Measurements from ENCODE around the gene SMIM15. TPM values are rescaled to one million over a fixed set of nuclear protein-coding genes. Genes with fewer than 3 reads are reported as not detected.

The SMIM15 gene
- total RNA-seq, 2 experiments from 2014 or later, result 45.8 to 48.1 TPM

DNA sequence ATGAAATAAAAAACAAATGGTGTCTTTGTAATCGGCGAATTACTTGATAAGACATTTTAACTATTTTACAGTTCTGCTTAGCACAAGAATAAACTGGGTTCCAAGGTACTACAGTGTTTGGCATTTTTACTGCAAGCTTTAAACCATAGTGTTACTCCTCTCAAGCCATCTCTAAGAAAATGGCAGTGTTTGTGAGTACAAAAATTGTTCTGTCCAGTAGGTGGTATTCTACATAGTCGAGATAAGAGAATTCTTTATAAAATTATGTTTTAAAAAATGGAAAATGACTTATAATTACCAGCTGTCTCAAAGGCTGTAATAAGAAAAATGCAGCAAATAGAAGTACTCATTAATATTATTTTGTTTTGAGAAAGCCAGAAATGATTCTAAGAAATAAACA, 3.2 kb downstream of the SMIM15 start:
- Mint-ChIP-seq H3K4me3 (no peak overlapping the region), H3K9me3 (peaks cover 14% of the 10 kb centered on the region), H3K4me1 (ENCODE audit: low read depth) (peaks cover 36% of the 10 kb centered on the region), H3K36me3 (ENCODE audit: low read depth) (peaks cover 64% of the 10 kb centered on the region), H3K27me3 (ENCODE audit: low read depth) (no peaks in the 10 kb centered on the region), H3K27ac (no peak overlapping the region)
- no peak for DNase-seq
- intact Hi-C loops (cut with micrococcal nuclease), result no loop called here
- CTCF ChIA-PET, result interaction anchor here (0.6 kb wide), 1 partner anchor 884 kb away, joined by 5 read pairs; no protein-coding TSS in a partner anchor

DNA sequence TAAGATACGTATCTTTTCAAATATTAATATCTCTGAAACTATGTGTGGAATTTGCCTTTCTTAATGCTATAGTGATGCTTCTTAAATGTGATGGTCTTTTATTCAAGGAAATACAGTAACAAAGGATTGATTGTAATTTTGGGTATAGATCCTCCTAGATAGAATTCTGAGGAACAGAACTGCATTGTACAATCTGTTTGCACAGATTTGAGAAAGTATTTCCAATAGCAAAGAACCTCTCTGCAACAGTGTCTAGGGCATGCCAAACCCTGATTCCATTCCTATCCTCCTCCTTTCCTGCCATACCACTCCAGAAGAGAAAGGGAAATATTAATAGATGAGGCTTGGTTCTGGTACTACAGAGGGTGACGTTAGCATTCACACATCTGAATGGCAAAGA, 10.4 kb downstream of the SMIM15 start:
- peaks cover 36% of the 10 kb centered on the region for H3K9me3 Mint-ChIP-seq
- intact Hi-C loops (cut with micrococcal nuclease), result no loop called here
- H3K4me1 Mint-ChIP-seq (ENCODE audit: low read depth), result peaks cover 2% of the 10 kb centered on the region
- CTCF ChIA-PET, result no interaction called here
- H3K27me3 Mint-ChIP-seq (ENCODE audit: low read depth), result no peaks in the 10 kb centered on the region
- H3K36me3 Mint-ChIP-seq (ENCODE audit: low read depth), result peaks cover 44% of the 10 kb centered on the region
- no peak overlapping the region for H3K27ac Mint-ChIP-seq
- DNase-seq, result no peak
- no peak overlapping the region for H3K4me3 Mint-ChIP-seq

GRCh38 chr5:61148515-61148914, 13.8 kb downstream of the SMIM15 start:
- Mint-ChIP-seq H3K4me1 (ENCODE audit: low read depth) (peaks cover 2% of the 10 kb centered on the region), H3K36me3 (ENCODE audit: low read depth) (peaks cover 27% of the 10 kb centered on the region), H3K4me3 (no peak overlapping the region), H3K9me3 (peaks cover 27% of the 10 kb centered on the region), H3K27me3 (ENCODE audit: low read depth) (no peaks in the 10 kb centered on the region), H3K27ac (no peak overlapping the region)
- CTCF ChIA-PET, result interaction anchor here (1.4 kb wide), 1 partner anchor 10 kb away, joined by 3 read pairs; no protein-coding TSS in a partner anchor
- intact Hi-C loops (cut with micrococcal nuclease), result no loop called here
- DNase-seq, result no peak

DNA sequence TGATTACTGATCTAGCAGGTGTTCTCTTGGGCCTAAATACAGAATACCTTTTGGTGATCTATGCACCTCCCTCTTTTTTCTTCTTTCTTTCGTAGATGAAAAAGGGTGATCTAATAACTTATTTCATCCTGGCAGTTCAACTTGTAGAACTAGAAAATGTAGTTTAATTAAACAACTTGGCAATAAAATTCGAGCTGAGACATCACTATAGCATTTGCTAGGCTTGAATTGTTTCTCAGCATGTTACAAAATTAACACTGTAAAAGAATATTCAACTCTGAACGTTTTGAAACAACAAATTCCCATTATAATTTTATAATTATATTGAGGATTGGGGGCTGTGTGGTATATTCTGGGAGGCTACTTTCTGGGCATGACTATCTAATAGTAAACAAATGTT, 19.5 kb downstream of the SMIM15 start:
- CTCF ChIA-PET, result no interaction called here
- H3K27me3 Mint-ChIP-seq (ENCODE audit: low read depth), result no peaks in the 10 kb centered on the region

GRCh38 chr5:61142391-61142790, 19.9 kb downstream of the SMIM15 start:
- DNase-seq, result no peak
- intact Hi-C loops (cut with micrococcal nuclease), result no loop called here
- H3K27ac Mint-ChIP-seq, result no peak overlapping the region
- H3K27me3 Mint-ChIP-seq (ENCODE audit: low read depth), result no peaks in the 10 kb centered on the region
- H3K9me3 Mint-ChIP-seq, result peaks cover 8% of the 10 kb centered on the region
- CTCF ChIA-PET, result no interaction called here
- H3K36me3 Mint-ChIP-seq (ENCODE audit: low read depth), result peaks cover 10% of the 10 kb centered on the region
- H3K4me1 Mint-ChIP-seq (ENCODE audit: low read depth), result no peaks in the 10 kb centered on the region
- no peak overlapping the region for H3K4me3 Mint-ChIP-seq

More for the DNA sequence above, 19.5 kb downstream of the SMIM15 start:
- Mint-ChIP-seq H3K4me1 (ENCODE audit: low read depth) (no peaks in the 10 kb centered on the region), H3K27ac (no peak overlapping the region), H3K4me3 (no peak overlapping the region), H3K36me3 (ENCODE audit: low read depth) (peaks cover 10% of the 10 kb centered on the region), H3K9me3 (peaks cover 10% of the 10 kb centered on the region)
- no peak for DNase-seq
- intact Hi-C loops (cut with micrococcal nuclease), result no loop called here

DNA sequence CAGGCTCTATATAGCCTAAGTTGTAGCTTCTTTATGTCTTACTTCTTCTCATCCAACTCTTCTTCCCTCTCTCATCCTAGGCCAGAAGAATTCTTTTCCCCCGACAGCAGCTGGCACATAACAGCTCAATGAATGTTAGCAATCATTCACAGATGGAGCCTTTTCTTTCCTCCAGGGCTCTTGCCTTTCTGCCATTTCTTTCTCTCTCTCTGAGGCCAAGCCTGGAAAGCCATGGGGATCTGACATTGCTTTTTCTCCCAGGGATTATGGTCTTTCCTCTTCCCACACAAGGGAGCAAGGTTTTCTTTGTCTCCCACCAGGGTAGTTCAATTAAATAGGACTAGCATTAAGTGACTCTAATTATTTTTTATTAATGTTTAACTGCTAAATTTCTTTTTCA, 20.5 kb downstream of the SMIM15 start:
- no peaks in the 10 kb centered on the region for H3K4me1 Mint-ChIP-seq (ENCODE audit: low read depth)

GRCh38 chr5:61139931-61140330, 22.3 kb downstream of the SMIM15 start:
- Mint-ChIP-seq H3K9me3 (no peaks in the 10 kb centered on the region), H3K4me1 (ENCODE audit: low read depth) (no peaks in the 10 kb centered on the region), H3K27me3 (ENCODE audit: low read depth) (no peaks in the 10 kb centered on the region), H3K36me3 (ENCODE audit: low read depth) (peaks cover 6% of the 10 kb centered on the region), H3K27ac (no peak overlapping the region), H3K4me3 (no peak overlapping the region)
- CTCF ChIA-PET, result no interaction called here
- intact Hi-C loops (cut with micrococcal nuclease), result no loop called here
- no peak for DNase-seq

More for the DNA sequence above, 20.5 kb downstream of the SMIM15 start:
- Mint-ChIP-seq H3K27ac (no peak overlapping the region), H3K4me3 (no peak overlapping the region), H3K27me3 (ENCODE audit: low read depth) (no peaks in the 10 kb centered on the region), H3K9me3 (peaks cover 8% of the 10 kb centered on the region), H3K36me3 (ENCODE audit: low read depth) (peaks cover 8% of the 10 kb centered on the region)
- DNase-seq, result no peak
- CTCF ChIA-PET, result no interaction called here
- intact Hi-C loops (cut with micrococcal nuclease), result no loop called here

- H3K4me1 Mint-ChIP-seq (ENCODE audit: low read depth), result no peaks in the 10 kb centered on the region
- H3K36me3 Mint-ChIP-seq (ENCODE audit: low read depth), result peaks cover 2% of the 10 kb centered on the region
- CTCF ChIA-PET, result no interaction called here
- intact Hi-C loops (cut with micrococcal nuclease), result no loop called here
- DNase-seq, result no peak
- H3K9me3 Mint-ChIP-seq, result no peaks in the 10 kb centered on the region
- no peak overlapping the region for H3K27ac Mint-ChIP-seq
- H3K27me3 Mint-ChIP-seq (ENCODE audit: low read depth), result no peaks in the 10 kb centered on the region
- no peak overlapping the region for H3K4me3 Mint-ChIP-seq
Measured at GRCh38 chr5:61139094-61139873, 23.0 kb downstream of the SMIM15 start.

DNA sequence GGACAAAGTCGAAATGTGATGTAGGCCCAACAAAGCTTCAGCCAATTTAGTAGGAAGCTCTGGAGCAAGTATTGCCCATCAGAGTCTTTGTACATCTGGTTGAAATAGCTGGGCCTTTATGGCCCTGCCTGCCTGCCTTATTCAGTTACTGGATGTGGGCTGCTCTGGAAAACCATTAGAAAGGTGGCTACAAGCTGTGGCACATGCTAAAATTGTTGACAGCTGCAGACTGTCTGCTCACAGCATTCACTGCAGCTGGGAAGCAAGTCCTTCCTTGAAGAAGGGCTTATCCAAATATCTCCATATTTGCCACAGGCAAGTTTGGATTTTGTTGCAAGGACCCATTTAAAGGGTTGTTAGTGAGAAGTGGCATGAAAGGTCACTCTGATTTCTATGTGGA, 24.4 kb downstream of the SMIM15 start:
- H3K9me3 Mint-ChIP-seq, result no peaks in the 10 kb centered on the region
- no peaks in the 10 kb centered on the region for H3K27me3 Mint-ChIP-seq (ENCODE audit: low read depth)
- no peak overlapping the region for H3K27ac Mint-ChIP-seq
- H3K4me1 Mint-ChIP-seq (ENCODE audit: low read depth), result no peaks in the 10 kb centered on the region
- peaks cover 4% of the 10 kb centered on the region for H3K36me3 Mint-ChIP-seq (ENCODE audit: low read depth)
- CTCF ChIA-PET, result interaction anchor here (0.7 kb wide), 1 partner anchor 10 kb away, joined by 3 read pairs; no protein-coding TSS in a partner anchor
- H3K4me3 Mint-ChIP-seq, result no peak overlapping the region
- no peak for DNase-seq
- intact Hi-C loops (cut with micrococcal nuclease), result no loop called here

DNA sequence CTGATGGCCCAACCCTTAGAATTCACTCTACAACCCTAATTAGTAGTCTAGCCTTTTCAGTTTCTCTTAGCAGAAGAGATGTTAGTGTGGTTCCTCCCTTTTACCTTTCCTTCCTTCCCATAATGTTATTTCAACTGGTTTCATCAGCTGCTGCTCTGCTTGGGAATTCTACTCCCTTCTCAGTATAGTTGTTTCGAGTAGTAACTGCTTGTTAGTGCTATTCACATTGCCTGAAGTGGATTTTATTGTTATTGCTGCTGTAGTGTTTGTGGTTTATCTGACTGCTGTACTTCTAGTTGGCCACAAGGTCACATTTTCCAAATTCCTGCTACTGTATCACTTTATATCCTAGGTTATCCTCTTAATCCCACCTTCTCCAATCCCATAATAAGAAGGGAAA, 29.7 kb downstream of the SMIM15 start:
- Mint-ChIP-seq H3K36me3 (ENCODE audit: low read depth) (peaks cover 4% of the 10 kb centered on the region), H3K4me1 (ENCODE audit: low read depth) (no peaks in the 10 kb centered on the region), H3K4me3 (no peak overlapping the region), H3K9me3 (no peaks in the 10 kb centered on the region), H3K27ac (no peak overlapping the region), H3K27me3 (ENCODE audit: low read depth) (no peaks in the 10 kb centered on the region)
- DNase-seq, result no peak
- intact Hi-C loops (cut with micrococcal nuclease), result no loop called here
- CTCF ChIA-PET, result no interaction called here

DNA sequence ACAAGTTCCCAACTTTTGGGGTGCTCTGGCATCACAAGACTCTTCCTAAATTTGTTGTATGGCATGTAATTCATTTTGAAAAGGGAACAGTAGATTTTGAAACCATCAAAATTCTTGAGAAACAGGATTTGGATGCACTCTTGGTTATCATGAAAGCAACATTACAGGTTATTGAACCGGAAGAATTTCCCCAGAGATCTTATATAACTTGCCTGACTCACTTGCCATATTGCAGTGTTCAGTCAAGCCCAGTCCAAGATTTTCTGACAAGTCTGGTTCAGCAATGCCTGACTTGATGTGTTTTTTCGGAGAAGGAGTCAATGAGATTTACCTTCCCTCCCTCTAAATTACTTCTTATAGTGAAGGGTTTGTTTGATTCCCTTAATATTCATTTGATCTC, 32.0 kb downstream of the SMIM15 start:
- intact Hi-C loops (cut with micrococcal nuclease), result no loop called here
- no peak for DNase-seq
- no peaks in the 10 kb centered on the region for H3K27me3 Mint-ChIP-seq (ENCODE audit: low read depth)
- CTCF ChIA-PET, result no interaction called here
- no peak overlapping the region for H3K4me3 Mint-ChIP-seq
- H3K27ac Mint-ChIP-seq, result no peak overlapping the region
- no peaks in the 10 kb centered on the region for H3K4me1 Mint-ChIP-seq (ENCODE audit: low read depth)
- H3K36me3 Mint-ChIP-seq (ENCODE audit: low read depth), result peaks cover 3% of the 10 kb centered on the region
- H3K9me3 Mint-ChIP-seq, result no peaks in the 10 kb centered on the region

GRCh38 chr5:61123145-61123544, 39.1 kb downstream of the SMIM15 start:
- no peak overlapping the region for H3K27ac Mint-ChIP-seq
- peaks cover 5% of the 10 kb centered on the region for H3K36me3 Mint-ChIP-seq (ENCODE audit: low read depth)
- intact Hi-C loops (cut with micrococcal nuclease), result no loop called here
- no peaks in the 10 kb centered on the region for H3K27me3 Mint-ChIP-seq (ENCODE audit: low read depth)
- no peak overlapping the region for H3K4me3 Mint-ChIP-seq
- DNase-seq, result no peak
- no peaks in the 10 kb centered on the region for H3K9me3 Mint-ChIP-seq
- H3K4me1 Mint-ChIP-seq (ENCODE audit: low read depth), result no peaks in the 10 kb centered on the region
- CTCF ChIA-PET, result no interaction called here

- CTCF ChIA-PET, result no interaction called here
- peaks cover 4% of the 10 kb centered on the region for H3K36me3 Mint-ChIP-seq (ENCODE audit: low read depth)
- no peaks in the 10 kb centered on the region for H3K27me3 Mint-ChIP-seq (ENCODE audit: low read depth)
- no peaks in the 10 kb centered on the region for H3K4me1 Mint-ChIP-seq (ENCODE audit: low read depth)
- intact Hi-C loops (cut with micrococcal nuclease), result no loop called here
- no peak for DNase-seq
- H3K9me3 Mint-ChIP-seq, result no peaks in the 10 kb centered on the region
- no peak overlapping the region for H3K27ac Mint-ChIP-seq
- no peak overlapping the region for H3K4me3 Mint-ChIP-seq
Measured at GRCh38 chr5:61120534-61120933, 41.7 kb downstream of the SMIM15 start.
